DMS 273 treated with DMSO at 0.1 percent for 48 hours (cell line): ENCODE data around the gene ATP4B.

Source experiments
- DNase-seq: peaks from one replicate; lab custom pipeline; 2025; lab: John Stamatoyannopoulos, UW

The ATP4B gene

GRCh38 chr13:113605866-113606438 is 52.0 kb downstream of the ATP4B start:
- no peak for DNase-seq

DNA sequence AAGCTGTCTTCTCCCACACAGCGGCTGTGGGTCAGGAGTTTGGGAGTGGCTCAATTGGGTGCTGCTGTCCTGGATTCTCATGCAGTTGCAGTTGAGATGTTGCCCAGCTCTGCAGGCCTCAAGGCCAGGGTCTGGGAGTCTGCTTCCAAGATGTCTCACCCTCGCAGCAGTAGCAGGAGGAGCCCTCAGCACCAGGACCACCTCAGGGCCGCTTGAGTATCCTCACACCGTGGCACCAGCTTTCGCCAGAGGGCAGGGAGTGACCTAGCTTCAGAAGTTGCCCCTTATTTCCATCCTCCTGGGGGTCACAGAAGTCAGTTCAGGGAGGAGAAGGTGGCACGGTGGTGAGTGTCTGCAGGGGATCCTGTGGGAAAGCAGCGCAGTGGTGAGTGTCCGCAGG is 52.5 kb downstream of the ATP4B start:
- no peak for DNase-seq

DNA sequence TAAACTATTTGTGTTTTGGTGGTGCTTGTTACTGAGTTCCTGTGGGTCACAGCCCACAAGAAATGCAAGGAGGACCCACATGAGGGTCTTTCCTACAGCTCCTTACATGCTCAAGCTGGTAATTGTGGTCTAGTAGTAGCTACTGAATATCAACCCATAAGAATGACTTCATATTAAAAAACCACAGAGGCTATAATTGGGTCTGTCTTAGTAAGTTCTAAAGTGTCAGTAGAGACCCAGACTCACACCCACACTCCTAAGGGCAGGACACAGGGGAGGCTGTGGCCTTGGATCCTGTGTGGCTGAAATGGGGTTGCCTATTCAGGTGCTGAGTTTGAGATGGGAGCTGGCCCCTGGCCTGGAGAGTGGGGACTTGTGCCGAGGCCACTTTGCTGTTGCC is 53.8 kb downstream of the ATP4B start:
- no peak for DNase-seq

DNA sequence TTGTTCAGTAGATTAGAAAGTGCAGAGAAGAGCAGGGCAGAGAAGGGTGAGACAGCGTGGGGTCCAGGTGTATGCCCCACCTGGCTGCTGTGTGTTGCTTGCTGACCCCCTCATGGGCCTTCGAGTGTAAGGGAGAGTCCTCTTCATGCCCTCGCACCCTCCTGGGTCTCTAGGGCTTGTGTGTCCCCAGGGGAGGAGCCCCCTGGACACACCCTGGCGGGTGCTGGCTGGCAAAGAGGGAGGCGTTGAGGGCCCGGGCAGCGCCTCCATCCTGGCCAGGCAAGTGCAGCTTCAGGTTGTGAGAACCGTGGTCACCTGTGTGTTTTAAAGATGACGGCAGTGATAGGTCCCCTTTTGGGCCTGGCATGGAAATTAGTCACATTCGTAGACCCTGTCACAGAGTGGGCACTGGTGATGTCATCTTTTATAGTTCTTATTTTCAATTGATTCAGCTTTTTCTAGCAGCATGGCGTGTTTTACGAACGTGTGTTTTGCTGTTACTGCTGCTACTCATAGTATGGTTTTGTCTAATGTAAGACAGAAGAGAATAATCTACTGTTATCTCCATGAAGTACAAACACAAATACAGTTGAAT is 54.8 kb downstream of the ATP4B start:
- DNase-seq, result no peak

GRCh38 chr13:113602291-113602988 is 55.6 kb downstream of the ATP4B start:
- no peak for DNase-seq

DNA sequence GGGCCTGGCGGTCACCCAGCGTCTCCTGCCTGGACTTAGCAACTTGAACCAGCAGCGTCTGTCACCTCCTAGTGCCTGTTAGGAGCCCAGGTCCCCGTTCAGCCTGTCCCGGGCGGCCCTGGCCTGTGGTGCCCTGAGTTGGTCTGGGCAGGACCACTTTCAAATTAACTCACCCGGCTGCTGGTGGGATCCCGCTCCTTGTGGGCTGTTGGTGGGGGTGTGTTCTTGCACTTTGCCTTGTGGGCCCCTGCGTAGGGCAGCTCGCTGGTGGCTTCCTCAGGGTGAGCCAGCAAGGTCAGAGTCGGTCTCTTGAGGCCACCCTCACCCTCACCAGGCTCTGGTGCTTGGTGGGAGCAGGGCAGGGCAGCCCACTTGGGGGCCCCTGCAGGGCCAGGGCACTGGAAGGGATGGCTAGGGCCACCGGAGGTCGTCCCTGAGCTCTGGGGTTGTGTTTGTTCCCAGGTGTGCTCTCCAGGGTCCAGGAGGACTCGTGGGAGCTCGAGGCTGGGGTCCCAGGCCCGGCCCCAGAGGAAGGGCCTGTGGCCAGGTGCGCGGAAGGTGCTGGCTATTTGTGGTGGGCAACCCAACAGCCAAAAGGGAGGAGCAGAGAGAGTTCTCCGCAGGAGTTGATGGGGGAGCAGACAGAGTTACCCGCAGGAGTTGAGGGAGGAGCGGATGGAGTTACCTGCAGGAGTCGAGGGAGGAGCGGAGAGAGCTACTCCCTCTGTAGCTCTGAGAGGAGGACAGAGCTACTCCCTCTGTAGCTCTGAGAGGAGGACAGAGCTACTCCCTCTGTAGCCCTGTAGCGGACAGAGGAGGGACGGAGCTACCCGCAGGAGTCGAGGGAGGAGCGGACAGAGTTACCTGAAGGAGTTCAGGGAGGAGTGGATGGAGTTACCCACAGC is 56.6 kb downstream of the ATP4B start:
- DNase-seq, result no peak

DNA sequence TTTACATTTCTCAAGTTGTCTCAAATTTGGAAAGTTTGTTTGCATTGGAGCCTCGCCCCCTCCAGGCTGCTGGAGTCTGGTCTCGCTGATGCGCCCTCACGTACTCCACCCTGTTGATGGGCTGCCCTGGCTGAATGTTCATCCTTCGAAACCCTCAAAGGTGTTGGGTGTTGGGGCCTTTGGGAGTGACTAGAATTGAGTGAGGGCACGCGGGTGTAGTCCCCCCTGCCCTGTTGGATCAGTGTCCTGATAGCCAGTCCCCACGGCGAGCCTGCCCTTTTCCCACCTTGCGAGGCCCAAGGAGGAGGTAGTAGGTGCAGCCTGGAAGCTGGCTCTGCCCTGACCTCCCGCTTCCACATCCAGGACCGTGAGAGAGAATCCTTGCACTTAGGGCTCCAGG is 58.6 kb downstream of the ATP4B start:
- DNase-seq, result no peak
